GM18498 (cell line): ENCODE data around the gene BAZ1B.
"Not testable (repeated sequence)": the region's sequence is repeated elsewhere in the genome, so short reads cannot be mapped to it uniquely, and the experiment has no call there.

Experiments used
- ATAC-seq: cut with Tn5 transposase; IDR thresholded peaks from one replicate; pipeline ENCODE4 v1.9.1; 2021; ENCODE audit warnings: mild to moderate bottlenecking, moderate library complexity; ENCODE audit not compliant: unreplicated experiment

Gene BAZ1B

GRCh38 chr7:73429622-73430505, 92.2 kb downstream of the BAZ1B start:
- no peak for ATAC-seq

DNA sequence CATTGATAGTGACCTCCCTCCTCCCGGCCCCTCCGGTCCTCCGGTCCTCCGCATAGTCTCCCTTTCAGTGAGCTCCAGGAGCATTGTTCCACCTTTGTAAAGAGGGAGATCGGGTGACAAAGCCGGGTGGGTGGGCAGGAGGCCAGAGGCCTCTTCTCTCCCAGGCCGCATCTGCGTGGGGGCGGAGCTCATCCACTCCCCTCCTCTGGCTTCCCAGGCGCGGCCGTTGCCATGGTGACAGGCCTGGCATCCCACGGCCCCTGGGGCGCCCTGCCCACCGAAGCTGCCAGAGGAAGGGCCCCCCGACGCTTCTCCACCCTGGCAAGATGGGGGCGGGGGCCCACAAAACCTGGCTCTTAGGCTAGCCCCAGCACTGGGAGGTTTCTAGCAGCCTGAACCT, 92.9 kb downstream of the BAZ1B start:
- ATAC-seq = no peak

- no peak for ATAC-seq
Observed at GRCh38 chr7:73427902-73428787, 93.9 kb downstream of the BAZ1B start.

GRCh38 chr7:73426016-73426415, 96.1 kb downstream of the BAZ1B start:
- ATAC-seq = no peak

- ATAC-seq = no peak
Observed at GRCh38 chr7:73425356-73425983, 96.6 kb downstream of the BAZ1B start.

- no peak for ATAC-seq
Observed at GRCh38 chr7:73424489-73424885, 97.6 kb downstream of the BAZ1B start.

DNA sequence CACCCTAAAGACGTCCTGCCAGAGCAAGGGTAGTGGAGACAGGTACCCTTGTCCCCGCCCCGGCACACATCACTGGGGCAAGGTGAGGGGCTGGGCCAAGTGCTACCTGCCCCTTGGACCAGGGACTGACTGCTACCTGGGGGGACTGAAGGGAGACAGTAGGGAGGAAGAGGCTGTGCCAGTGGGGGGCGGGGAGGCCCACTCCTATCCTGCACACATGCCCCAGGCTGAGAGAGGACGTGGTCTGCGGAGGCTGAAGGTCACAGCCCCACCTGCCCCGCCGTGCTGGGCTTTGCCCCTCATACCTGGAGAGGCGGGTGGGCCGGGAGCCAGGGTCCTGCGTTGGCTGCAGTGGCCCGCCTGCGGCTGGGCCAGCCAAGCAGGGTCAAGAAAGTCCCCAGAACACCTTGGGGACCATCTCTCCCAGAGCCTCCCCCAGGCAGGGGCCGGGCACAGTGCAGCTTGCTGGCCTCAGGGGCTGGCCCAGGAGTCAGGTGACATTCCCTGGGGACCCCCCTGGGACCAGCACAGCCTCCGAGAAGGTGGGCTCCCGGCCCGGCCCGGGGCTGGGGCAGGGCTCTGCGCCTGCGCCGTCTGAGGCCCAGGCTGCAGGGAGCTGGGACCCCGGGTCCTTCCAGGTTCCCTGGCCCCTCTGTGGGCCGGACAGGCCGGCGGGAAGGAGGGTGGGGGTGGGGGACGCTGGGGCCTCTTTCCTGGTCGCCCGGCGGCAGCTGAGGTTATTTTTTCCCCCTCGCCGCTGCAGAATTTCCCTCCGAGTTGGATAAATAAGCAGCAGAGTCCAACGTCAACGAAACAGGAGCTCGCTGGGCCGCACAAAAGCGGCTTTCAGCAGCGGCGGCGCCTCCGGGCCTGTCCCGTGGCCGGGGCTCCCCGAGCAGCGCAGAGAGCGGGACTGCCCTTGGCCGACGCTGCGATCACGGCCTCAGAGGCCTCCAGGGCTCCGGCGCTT, 98.3 kb downstream of the BAZ1B start:
- no peak for ATAC-seq

DNA sequence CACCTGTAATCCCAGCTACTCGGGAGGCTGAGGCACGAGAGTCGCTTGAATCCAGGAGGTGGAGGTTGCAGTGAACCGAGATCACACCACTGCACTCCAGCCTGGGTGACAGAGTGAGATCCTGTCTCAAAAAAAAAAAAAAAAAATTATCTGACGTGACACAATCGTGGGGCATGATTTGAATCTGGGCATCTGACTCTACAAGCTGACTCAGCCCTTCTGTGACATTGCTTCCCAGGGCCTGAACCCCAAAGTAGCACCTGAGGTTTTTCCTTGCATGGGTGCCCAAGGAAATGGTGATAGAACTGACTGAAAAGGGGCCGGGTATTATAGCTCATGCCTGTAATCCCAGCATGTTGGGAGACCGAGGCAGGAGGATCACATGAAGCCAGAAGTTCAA, 101.5 kb downstream of the BAZ1B start:
- not testable (repeated sequence) for ATAC-seq

DNA sequence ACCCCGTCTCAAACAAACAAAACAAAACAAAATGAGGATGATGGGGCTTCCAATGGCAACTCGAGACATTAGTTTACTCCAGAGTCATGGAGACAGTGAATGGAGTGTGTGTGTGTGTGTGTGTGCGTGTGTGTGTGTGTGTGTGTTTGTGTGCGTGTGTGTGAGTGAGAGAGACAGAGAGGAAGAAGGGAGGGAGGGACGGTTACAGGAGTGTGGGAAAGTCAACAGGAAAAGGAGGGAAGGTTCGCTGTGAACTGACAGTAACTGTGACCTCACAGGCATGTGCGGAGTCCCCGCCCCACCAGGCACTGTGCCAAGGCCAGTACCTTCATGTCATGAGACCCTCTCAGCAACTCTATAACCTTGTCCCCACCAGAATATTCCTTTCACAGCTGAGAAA, 102.1 kb downstream of the BAZ1B start:
- not testable (repeated sequence) for ATAC-seq

DNA sequence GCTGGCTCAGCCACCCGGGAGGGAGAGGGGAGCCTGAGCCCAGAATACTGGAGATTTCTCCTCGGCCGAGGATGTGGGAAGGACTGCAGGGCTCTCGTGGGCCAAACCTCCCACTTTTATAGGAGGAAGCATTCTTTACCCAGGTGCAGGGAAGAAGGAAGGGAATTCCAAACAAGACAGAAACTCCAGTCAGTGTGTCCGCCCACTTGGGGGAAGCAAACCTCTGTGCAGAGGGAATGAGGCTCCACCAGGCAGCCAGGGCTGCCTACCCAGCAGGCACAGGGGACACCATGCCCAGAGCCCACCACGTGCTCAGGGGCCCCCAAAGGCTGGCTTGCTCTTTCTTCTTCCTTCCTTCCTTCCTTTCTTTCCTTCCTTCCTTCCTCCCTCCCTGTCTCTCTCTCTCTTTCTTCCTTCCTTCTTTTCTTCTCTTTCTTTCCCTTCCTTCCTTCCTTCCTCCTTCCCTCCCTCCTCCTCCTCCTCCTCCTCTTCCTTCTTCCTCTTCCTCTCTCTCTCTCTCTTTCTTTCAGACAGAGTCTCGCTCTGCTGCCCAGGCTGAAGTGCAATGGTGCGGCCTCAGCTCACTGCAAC, 103.9 kb downstream of the BAZ1B start:
- ATAC-seq = no peak

DNA sequence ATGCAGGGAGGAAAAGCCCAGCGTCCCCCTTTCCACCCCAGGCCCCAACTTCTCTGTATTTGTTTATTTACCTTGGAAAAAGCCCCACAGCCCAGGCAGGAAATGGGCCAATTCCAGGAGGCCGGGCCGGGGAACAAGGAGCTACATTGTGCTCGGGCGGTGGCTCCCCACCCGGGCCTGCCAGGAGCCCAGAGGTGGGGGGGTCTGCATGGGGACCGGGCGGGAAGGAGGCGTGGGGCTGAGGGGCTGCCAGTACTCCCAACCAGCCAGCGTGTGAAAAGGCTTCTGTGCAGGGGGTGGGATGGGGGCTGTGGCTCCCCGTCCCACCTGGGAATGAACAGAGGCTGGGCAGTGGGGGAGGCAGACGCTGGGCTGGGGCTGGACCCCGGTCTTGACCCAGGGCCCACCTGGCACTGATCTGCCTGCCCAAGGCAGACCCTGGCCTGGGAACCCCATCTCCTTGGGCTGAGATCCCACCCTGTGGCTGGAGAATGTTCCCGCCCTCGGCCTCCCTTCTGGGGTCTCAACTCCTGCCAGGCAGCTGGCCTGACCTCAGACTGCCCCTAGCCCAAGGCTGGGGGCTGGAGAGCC, 111.5 kb downstream of the BAZ1B start:
- ATAC-seq = not testable (repeated sequence)

DNA sequence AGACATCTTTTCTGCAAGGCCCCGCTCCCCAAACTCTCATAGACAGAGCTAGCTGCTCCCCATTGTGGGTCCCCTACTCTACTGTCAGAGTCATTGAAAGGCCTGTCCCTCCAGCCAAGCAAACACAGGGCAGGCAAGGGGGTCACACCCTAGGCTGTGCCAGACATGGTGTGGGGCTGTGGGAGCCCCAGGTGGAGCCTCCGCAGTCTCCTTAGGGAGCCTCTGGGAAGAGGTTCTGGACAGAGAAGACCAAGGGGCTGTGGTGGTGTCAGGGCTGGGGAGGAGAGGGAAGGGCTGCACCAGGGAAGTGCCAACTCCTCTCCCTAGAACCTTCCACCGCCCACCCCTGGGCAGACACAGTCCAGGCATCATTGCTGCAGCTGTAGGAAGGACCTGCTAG, 117.2 kb downstream of the BAZ1B start:
- ATAC-seq = not testable (repeated sequence)

GRCh38 chr7:73399185-73400050, 122.7 kb downstream of the BAZ1B start:
- ATAC-seq = not testable (repeated sequence)

GRCh38 chr7:73397521-73398281, 124.4 kb downstream of the BAZ1B start:
- no peak for ATAC-seq

GRCh38 chr7:73395538-73396503, 126.3 kb downstream of the BAZ1B start:
- ATAC-seq = no peak

DNA sequence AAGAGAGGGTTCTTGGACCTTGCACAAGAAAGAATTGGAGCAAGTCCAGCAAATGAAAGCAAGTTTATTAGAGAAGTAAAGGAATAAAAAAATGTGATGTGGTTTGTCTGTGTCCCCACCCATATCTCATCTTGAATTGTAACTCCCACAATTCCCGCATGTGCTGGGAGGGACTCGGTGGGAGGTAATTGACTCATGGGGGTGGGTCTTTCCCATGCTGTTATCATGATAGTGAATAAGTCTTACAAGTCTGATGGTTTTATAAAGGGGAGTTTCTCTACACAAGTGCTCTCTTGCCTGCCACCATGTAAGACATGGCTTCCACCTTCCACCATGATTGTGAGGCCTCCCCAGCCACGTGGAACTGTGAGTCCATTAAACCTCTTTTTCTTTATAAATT, 127.7 kb downstream of the BAZ1B start:
- ATAC-seq = no peak

DNA sequence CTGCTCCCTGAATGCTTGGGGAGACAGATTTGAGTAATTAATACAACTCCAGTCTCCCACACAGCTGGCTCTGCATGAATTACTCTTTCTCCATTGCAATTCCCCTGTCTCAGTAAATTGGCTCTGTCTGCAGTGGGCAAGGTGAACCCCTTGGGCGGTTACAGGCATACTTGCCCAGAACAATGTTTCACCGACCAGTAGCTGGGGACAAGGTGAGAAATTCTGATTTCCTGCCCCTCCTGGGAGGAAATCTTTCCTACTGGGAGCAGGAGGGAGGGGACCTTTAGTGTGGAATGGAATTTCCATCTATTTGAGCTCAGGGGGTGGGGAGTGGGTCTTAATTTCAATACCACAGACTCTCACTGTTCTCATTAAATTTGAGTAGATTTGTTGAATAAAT, 130.7 kb downstream of the BAZ1B start:
- ATAC-seq = no peak
